Right atrium auricular region (tissue), 2 donors: ENCODE measurements around the gene AMIGO2. TPM values are rescaled to one million over a fixed set of nuclear protein-coding genes. Genes with fewer than 3 reads are reported as not detected.

Experiments
- DNase-seq: peaks from one replicate; pipeline ENCODE4 v3.0.0-alpha.2; 2019; ENCODE audit warnings: low spot score
- H3K27ac ChIP-seq, 2 donors: fragments of 200-600 bp; sonication (generic); 1 replicate in 1 of 2; 2 replicates in 1 of 2; pipeline ENCODE4 v1.5.1; 2016 to 2019
- H3K27me3 ChIP-seq, 2 donors: fragments of 200-600 bp; sonication (generic); one replicate each; pipeline versions ENCODE4 v1.5.1 to v1.6.0; 2017 to 2019
- H3K36me3 ChIP-seq: fragments of 200-600 bp; sonication (generic); one replicate; pipeline ENCODE4 v1.5.1; 2016
- H3K4me1 ChIP-seq, 2 donors: fragments of 200-600 bp; sonication (generic); one replicate each; pipeline versions ENCODE4 v1.5.1 to v1.6.0; 2017 to 2019
- H3K4me3 ChIP-seq, 2 donors: fragments of 200-600 bp; sonication (generic); 1 replicate in 1 of 2; 2 replicates in 1 of 2; pipeline ENCODE4 v1.5.1; 2017 to 2019; ENCODE audit warnings: mild to moderate bottlenecking in 1 of 2, moderate library complexity in 1 of 2
- H3K9me3 ChIP-seq, 2 donors: fragments of 200-600 bp; sonication (generic); one replicate each; pipeline ENCODE4 v1.5.1; 2019
- CTCF ChIP-seq, 2 donors: fragments of 200-600 bp; sonication (generic); IDR thresholded peaks; one replicate each; pipeline ENCODE4 v1.5.1; 2019; ENCODE audit warnings: antibody characterized with exemption in 2 of 2
- total RNA-seq, 2 donors: library from RNA; depleted of rRNA; stranded (reverse); fragments of >200 nt; gene quantifications; one replicate each; pipeline ENCODE4 v1.1.0, GENCODE V29; 2016

AMIGO2 gene
- total RNA-seq, 2 donors from 2014 or later = 2.3 to 5.8 TPM

- no peak for DNase-seq
- Histone ChIP-seq H3K27me3 (no peaks in the 10 kb centered on the region), H3K27ac (no peak overlapping the region), H3K9me3 (no peaks in the 10 kb centered on the region), H3K4me1 (no peaks in the 10 kb centered on the region), H3K36me3 (no peaks in the 10 kb centered on the region), H3K4me3 (no peak overlapping the region)
- no peak for TF ChIP-seq CTCF (IDR thresholded peaks at IDR 0.05)
Observed at GRCh38 chr12:47110718-47111391, 31.1 kb upstream of the AMIGO2 start.

GRCh38 chr12:47110011-47110541, 30.3 kb upstream of the AMIGO2 start:
- TF ChIP-seq CTCF (IDR thresholded peaks at IDR 0.05) = no peak
- no peaks in the 10 kb centered on the region for H3K4me1 ChIP-seq
- no peaks in the 10 kb centered on the region for H3K9me3 ChIP-seq
- no peak overlapping the region for H3K27ac ChIP-seq
- no peaks in the 10 kb centered on the region for H3K27me3 ChIP-seq
- H3K36me3 ChIP-seq = no peaks in the 10 kb centered on the region
- DNase-seq = no peak
- H3K4me3 ChIP-seq = no peak overlapping the region

GRCh38 chr12:47107926-47108325, 28.2 kb upstream of the AMIGO2 start:
- H3K27me3 ChIP-seq = no peaks in the 10 kb centered on the region
- no peak overlapping the region for H3K27ac ChIP-seq
- TF ChIP-seq CTCF (IDR thresholded peaks at IDR 0.05) = no peak

GRCh38 chr12:47107446-47107845, 27.7 kb upstream of the AMIGO2 start:
- Histone ChIP-seq H3K4me3 (no peak overlapping the region), H3K9me3 (no peaks in the 10 kb centered on the region), H3K27ac (no peak overlapping the region), H3K4me1 (no peaks in the 10 kb centered on the region), H3K36me3 (no peaks in the 10 kb centered on the region), H3K27me3 (no peaks in the 10 kb centered on the region)
- TF ChIP-seq CTCF (IDR thresholded peaks at IDR 0.05) = no peak
- DNase-seq = no peak

More at GRCh38 chr12:47107926-47108325, 28.2 kb upstream of the AMIGO2 start:
- H3K4me1 ChIP-seq = no peaks in the 10 kb centered on the region
- H3K36me3 ChIP-seq = no peaks in the 10 kb centered on the region
- H3K4me3 ChIP-seq = no peak overlapping the region
- no peak for DNase-seq
- H3K9me3 ChIP-seq = no peaks in the 10 kb centered on the region

GRCh38 chr12:47105914-47106674, 26.3 kb upstream of the AMIGO2 start:
- Histone ChIP-seq H3K27me3 (no peaks in the 10 kb centered on the region), H3K9me3 (no peaks in the 10 kb centered on the region), H3K4me1 (no peaks in the 10 kb centered on the region), H3K27ac (no peak overlapping the region), H3K36me3 (no peaks in the 10 kb centered on the region), H3K4me3 (no peak overlapping the region)
- no peak for TF ChIP-seq CTCF (IDR thresholded peaks at IDR 0.05)
- DNase-seq = no peak
